Keratinocyte (primary cell): Measurements from ENCODE around the gene CD300LD.

ENCODE experiments used
- CTCF ChIP-seq, 3 experiments: IDR thresholded peaks in 1 of 3; conservative IDR thresholded peaks in 1 of 3; optimal IDR thresholded peaks in 1 of 3; 2 replicates in 2 of 3; 3 replicates in 1 of 3; pipeline versions ENCODE3 to v1.5.1; 2011; ENCODE audit warnings: low read length in 3 of 3, mild to moderate bottlenecking in 3 of 3, moderate library complexity in 2 of 3, control low read depth in 1 of 3, inconsistent platforms in 1 of 3; ENCODE audit not compliant: insufficient read depth in 2 of 3; ENCODE audit errors: extremely low read depth in 1 of 3
- EZH2 ChIP-seq: IDR thresholded peaks from one replicate; pipeline ENCODE4 v1.6.1; 2012; ENCODE audit warnings: inconsistent platforms, mild to moderate bottlenecking, low read length, moderate library complexity

- no peak for TF ChIP-seq CTCF (optimal IDR thresholded peaks at IDR 0.05 in 1 of 3, IDR thresholded peaks at IDR 0.05 in 1 of 3, conservative IDR thresholded peaks at IDR 0.05 in 1 of 3; ENCODE audit: extremely low read depth in 1 of 3, insufficient read depth in 2 of 3, low read length in 3 of 3)
- no peak for TF ChIP-seq EZH2
These were observed 580 bp downstream of the CD300LD start for GRCh38 chr17:74591503-74591902.
